IPS DF 6.9 (cell line): ENCODE measurements around the gene CD4.

Source experiments
- DNase-seq: peaks from one replicate; pipeline ENCODE4 v3.0.0-alpha.2; 2013; ENCODE audit warnings: low read depth, low spot score
- H3K27ac ChIP-seq: one replicate; pipeline ENCODE4 v1.5.1; 2013; ENCODE audit warnings: low read length, control low read depth
- H3K27me3 ChIP-seq: 2 replicates; pipeline ENCODE4 v1.6.1; 2013; ENCODE audit warnings: mild to moderate bottlenecking, low read length; ENCODE audit not compliant: control insufficient read depth, insufficient read depth
- H3K36me3 ChIP-seq: 2 replicates; pipeline ENCODE4 v1.6.1; 2013; ENCODE audit warnings: low read length; ENCODE audit not compliant: control insufficient read depth, insufficient read depth
- H3K4me1 ChIP-seq: 2 replicates; pipeline ENCODE4 v1.6.1; 2013; ENCODE audit warnings: low read length; ENCODE audit not compliant: control insufficient read depth, insufficient read depth
- H3K4me3 ChIP-seq: 2 replicates; pipeline ENCODE4 v1.5.1; 2013; ENCODE audit warnings: mild to moderate bottlenecking, low read length
- H3K9me3 ChIP-seq: 2 replicates; pipeline ENCODE4 v1.6.1; 2013; ENCODE audit warnings: low read length, inconsistent platforms; ENCODE audit not compliant: control insufficient read depth, insufficient read depth
- WGBS: extraction: QIAGEN DNeasy Blood & Tissue Kit; methylation state at CpG from one replicate; pipeline ENCODE4 v1.1.7; 2013; ENCODE audit warnings: mixed read lengths, missing lambda C conversion rate; ENCODE audit not compliant: insufficient read length, insufficient coverage; 5-methylcytosine and 5-hydroxymethylcytosine counted together

CD4 gene

DNA sequence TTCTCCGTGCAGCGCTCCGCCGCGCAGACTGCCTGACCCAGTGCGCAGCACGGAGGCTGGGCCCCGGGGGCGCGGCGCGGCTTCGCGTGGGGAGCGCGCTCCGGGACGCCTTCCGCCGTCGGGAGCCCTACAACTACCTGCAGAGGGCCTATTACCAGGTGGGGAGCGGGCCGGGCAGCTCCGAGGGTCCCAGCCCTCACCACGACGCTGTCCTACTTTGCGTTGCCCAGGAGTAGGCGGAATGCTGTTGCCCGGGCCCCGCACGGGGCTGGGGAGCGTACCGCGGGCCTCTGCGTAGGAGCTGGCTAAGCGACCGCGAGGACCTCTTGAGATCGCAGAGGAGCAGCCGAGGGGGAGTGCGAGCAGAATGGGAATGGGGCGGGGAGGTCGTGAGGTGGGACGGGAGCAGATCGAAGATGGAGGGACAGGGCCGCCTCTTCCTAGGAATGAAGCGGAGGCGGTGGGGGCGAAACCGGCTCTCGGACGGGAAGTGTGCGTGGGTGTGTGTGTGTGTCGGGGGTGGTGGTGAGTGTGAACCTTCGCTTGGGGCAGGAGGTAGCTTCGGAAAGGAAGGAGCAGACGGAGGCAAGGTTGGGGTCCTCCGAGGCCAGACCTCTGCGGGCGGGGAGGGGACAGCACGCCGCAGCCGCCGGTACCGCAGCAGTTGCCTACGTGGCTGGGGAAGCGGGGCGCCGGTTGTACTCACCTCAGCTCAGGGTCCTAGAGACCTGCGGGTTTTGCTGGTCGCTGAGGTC, 39.6 kb downstream of the CD4 start:
- Histone ChIP-seq H3K27me3 (no peaks in the 10 kb centered on the region), H3K4me3 (peak overlapping the region; percentile 98), H3K4me1 (peaks cover 6% of the 10 kb centered on the region; the same call in 1 of the 2 replicates), H3K27ac (no peak overlapping the region), H3K36me3 (peaks cover 19% of the 10 kb centered on the region), H3K9me3 (no peaks in the 10 kb centered on the region)
- no CpG with 5 or more reads among the region's 71 CpGs for WGBS
- no peak for DNase-seq

DNA sequence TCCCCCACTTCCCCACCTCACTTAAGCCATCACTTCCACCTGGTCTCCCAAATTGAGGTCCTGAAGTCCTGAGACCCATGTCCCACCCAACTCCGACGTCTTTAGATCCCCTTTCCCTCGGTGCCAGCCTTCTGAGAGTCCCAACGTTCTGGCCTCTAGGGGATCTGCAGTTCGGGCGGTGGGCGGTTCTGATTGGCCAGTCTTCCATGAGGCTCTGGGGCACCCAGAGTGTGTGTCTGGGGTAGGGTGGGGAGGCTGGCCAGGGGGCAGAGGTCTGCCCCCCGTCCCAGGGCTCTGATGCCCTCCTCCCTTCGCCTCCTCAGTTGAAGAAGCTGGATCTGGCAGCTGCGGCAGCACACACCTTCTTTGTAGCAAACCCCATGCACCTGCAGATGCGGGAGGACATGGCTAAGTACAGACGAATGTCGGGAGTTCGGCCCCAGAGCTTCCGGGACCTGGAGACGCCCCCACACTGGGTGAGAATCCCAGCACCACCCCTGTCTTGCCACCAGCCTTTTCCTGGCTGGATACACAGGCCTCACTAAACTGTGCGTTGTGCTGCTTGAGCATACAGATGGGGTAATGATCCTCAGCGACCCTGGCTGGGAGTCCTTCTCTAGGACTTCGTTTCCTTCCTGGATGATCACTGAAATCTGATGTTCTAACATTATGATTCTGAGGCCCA, 40.4 kb downstream of the CD4 start:
- DNase-seq = no peak
- H3K27ac ChIP-seq = no peak overlapping the region
- H3K27me3 ChIP-seq = no peaks in the 10 kb centered on the region
- H3K4me3 ChIP-seq = peak overlapping the region; percentile 98
- peaks cover 22% of the 10 kb centered on the region for H3K36me3 ChIP-seq
- no CpG with 5 or more reads among the region's 19 CpGs for WGBS
- peaks cover 6% of the 10 kb centered on the region; the same call in 1 of the 2 replicates for H3K4me1 ChIP-seq
- no peaks in the 10 kb centered on the region for H3K9me3 ChIP-seq

DNA sequence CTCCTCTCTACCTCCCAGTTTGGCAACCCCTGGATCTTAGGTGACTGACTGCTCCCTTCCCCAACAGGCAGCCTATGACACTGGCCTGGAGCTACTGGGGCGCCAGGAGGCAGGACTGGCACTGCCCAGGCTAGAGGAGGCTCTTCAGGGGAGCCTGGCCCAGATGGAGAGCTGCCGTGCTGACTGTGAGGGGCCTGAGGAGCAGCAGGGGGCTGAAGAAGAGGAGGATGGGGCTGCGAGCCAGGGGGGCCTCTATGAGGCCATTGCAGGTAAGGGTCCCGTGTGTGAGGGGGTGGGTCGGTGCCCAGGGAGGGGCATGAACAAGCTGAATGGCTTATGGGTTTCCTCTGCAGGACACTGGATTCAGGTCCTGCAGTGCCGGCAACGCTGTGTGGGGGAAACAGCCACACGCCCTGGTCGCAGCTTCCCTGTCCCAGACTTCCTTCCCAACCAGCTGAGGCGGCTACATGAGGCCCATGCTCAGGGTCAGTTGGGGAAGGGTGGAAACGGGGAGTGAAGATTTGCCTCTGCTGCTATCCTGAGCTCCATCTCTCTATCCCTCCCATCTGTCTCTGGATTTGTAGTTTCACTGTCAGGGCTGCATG, 41.1 kb downstream of the CD4 start:
- Histone ChIP-seq H3K27ac (no peak overlapping the region), H3K9me3 (no peaks in the 10 kb centered on the region), H3K36me3 (peaks cover 22% of the 10 kb centered on the region), H3K4me1 (peaks cover 4% of the 10 kb centered on the region; the same call in 1 of the 2 replicates), H3K27me3 (no peaks in the 10 kb centered on the region), H3K4me3 (no peak overlapping the region)
- WGBS = no CpG with 5 or more reads among the region's 11 CpGs
- DNase-seq = no peak

GRCh38 chr12:6830999-6831398, 41.7 kb downstream of the CD4 start:
- peaks cover 22% of the 10 kb centered on the region for H3K36me3 ChIP-seq
- no peak overlapping the region for H3K4me3 ChIP-seq
- no peaks in the 10 kb centered on the region for H3K9me3 ChIP-seq
- no peaks in the 10 kb centered on the region for H3K27me3 ChIP-seq
- no peak for DNase-seq
- H3K27ac ChIP-seq = no peak overlapping the region
- WGBS = no CpG with 5 or more reads among the region's 6 CpGs
- peaks cover 3% of the 10 kb centered on the region; the same call in 1 of the 2 replicates for H3K4me1 ChIP-seq

DNA sequence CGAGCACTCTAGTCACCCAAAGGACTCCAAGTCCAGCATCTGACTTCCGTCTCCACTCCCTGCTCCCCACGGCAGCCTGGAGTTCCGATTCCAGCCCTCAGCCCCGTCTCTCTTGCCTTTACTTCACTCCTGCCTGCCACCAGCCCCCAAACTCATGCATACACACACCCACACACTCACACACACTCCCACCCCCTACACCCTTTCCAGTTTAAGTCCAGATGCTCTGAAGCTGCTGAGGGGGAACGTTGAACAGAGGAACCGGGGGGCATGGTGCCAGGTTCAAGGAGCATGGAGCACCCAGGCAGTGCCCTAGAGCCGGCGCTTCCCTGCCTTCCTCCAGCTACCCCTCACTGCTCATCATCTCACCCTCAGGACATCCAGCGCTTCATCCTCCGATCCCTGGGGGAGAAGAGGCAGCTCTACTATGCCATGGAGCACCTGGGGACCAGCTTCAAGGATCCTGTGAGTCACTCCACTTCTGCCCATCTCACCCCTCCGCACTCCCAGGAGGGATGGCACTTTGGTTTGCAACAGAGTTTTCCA, 42.2 kb downstream of the CD4 start:
- no peaks in the 10 kb centered on the region for H3K9me3 ChIP-seq
- H3K4me3 ChIP-seq = no peak overlapping the region
- no peaks in the 10 kb centered on the region for H3K27me3 ChIP-seq
- no peak overlapping the region for H3K27ac ChIP-seq
- H3K36me3 ChIP-seq = peaks cover 22% of the 10 kb centered on the region
- peaks cover 3% of the 10 kb centered on the region; the same call in 1 of the 2 replicates for H3K4me1 ChIP-seq
- no peak for DNase-seq
- no CpG with 5 or more reads among the region's 12 CpGs for WGBS

DNA sequence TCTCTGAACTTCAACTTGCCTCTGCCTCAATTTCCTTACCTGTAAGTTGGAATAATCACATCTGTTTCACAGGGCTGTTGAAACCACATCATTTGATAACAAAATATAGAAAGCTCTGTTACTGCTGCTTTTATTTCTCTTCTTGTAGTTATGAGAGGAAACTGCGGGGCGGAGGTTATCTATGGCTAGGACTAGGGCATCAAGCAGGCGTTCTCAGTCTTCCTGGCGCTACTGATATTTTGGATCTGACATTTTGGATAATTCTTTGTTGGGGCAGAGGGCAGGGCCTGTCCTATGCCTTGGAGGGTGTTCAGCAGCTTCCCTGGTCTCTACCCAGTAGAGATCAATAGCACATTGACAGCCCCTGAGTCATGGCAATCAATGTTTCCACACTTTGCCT, 42.8 kb downstream of the CD4 start:
- Histone ChIP-seq H3K9me3 (no peaks in the 10 kb centered on the region), H3K4me3 (no peak overlapping the region), H3K36me3 (peaks cover 27% of the 10 kb centered on the region), H3K27ac (no peak overlapping the region), H3K4me1 (peaks cover 2% of the 10 kb centered on the region; the same call in 1 of the 2 replicates), H3K27me3 (no peaks in the 10 kb centered on the region)
- no peak for DNase-seq
- WGBS = no CpG with 5 or more reads among the region's 4 CpGs

DNA sequence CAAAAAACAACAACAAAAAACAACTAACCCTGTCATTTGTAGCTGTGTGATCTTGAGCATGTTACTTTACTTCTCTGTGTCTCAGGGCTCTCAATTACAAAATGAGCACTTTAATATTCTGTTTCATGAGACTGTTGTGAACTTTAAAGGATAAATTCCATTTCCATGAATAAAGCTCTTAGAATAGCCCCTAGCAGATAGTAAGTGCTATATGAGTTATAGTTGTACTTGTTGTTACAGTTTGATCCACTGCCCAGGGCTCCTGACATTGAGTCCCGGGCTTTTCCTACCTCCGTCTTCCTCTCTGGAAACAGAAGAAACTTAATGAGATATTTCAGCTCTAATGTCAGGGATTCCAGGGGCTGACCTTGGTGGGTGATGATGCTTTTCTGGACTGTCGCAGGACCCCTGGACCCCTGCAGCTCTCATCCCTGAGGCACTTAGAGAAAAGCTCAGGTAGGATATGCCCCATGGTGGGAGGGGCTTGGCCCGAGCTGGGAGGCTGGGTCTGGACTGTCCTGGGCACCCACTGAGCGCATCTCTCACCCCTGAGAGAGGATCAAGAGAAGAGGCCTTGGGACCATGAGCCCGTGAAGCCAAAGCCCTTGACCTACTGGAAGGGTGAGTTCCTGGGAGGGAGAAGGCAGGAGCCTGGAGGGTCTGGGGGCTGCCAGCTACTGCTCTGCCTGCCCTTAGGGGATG, 44.0 kb downstream of the CD4 start:
- H3K4me3 ChIP-seq = no peak overlapping the region
- peaks cover 39% of the 10 kb centered on the region for H3K36me3 ChIP-seq
- no peak overlapping the region for H3K27ac ChIP-seq
- H3K4me1 ChIP-seq = no peaks in the 10 kb centered on the region
- no peaks in the 10 kb centered on the region for H3K27me3 ChIP-seq
- H3K9me3 ChIP-seq = no peaks in the 10 kb centered on the region
- DNase-seq = no peak
- no CpG with 5 or more reads among the region's 6 CpGs for WGBS

DNA sequence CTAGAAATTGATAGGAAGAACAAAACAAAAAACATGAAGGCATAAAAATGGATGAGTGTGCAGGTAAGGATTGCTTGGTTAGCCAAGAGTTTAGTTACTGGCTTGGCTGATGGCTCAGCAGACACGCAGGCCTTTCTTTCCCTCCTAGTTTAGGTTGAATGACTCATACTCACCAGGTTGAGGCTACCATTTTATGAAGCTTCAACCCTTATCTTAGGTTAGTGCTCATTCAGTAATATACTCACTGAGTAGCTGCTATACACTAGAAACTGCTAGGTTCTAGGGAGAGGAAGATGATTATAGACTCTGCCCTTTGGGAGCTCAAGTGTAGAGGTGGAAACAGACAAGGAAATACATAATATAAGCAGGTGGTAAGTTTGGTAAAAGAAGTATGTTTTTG, 44.9 kb downstream of the CD4 start:
- H3K4me3 ChIP-seq = no peak overlapping the region
- H3K9me3 ChIP-seq = no peaks in the 10 kb centered on the region
- H3K27ac ChIP-seq = no peak overlapping the region
- H3K27me3 ChIP-seq = no peaks in the 10 kb centered on the region
- H3K4me1 ChIP-seq = no peaks in the 10 kb centered on the region
- WGBS = no CpG with 5 or more reads among the region's 1 CpG
- peaks cover 44% of the 10 kb centered on the region for H3K36me3 ChIP-seq
- no peak for DNase-seq

DNA sequence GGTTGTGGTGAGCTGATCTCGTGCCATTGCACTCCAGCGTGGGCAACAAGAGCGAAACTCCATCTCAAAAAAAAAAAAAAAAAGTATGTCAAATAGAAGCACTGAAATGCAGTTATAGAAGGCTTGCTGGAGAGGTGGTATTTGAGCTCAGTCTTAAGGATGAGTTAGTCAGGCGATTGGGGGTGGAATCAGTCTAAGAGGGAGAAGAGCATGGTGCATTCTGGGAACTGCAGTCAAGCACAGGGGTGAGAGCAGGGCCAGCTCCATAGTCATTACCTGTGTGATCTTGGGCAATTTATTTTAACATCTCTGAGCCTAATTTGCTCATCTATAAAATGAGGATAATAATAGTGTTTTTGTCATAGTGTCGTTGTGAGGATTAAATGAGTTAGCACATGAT, 45.5 kb downstream of the CD4 start:
- Histone ChIP-seq H3K4me3 (no peak overlapping the region), H3K27ac (no peak overlapping the region), H3K27me3 (no peaks in the 10 kb centered on the region), H3K36me3 (peaks cover 49% of the 10 kb centered on the region), H3K9me3 (no peaks in the 10 kb centered on the region), H3K4me1 (no peaks in the 10 kb centered on the region)
- WGBS = no CpG with 5 or more reads among the region's 5 CpGs
- DNase-seq = no peak

DNA sequence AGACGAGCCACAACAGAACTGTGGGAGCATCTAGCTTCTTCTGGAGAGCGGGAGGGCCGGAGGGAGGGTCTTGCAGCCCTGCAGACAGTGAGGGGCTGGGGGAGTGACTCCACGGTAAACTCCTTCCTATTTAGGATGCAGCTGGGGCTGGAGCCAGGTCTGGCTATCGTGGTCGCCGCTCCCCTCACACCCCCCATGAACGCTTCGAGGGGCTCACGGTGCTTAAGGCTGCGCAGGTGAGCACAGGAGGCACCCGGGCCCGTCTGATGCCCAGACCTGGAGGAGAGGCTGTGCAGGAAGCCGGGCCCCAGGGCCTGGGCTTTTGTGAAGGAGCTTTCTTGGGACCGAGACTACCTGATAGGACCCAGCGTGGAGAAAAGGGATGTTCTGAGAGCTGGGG, 47.5 kb downstream of the CD4 start:
- Histone ChIP-seq H3K27ac (no peak overlapping the region), H3K27me3 (no peaks in the 10 kb centered on the region), H3K4me3 (no peak overlapping the region), H3K36me3 (peaks cover 37% of the 10 kb centered on the region), H3K9me3 (no peaks in the 10 kb centered on the region), H3K4me1 (no peaks in the 10 kb centered on the region)
- no CpG with 5 or more reads among the region's 16 CpGs for WGBS
- no peak for DNase-seq
